ENCODE data around the gene KDM4C. TPM values are rescaled to one million over a fixed set of nuclear protein-coding genes. Genes with fewer than 3 reads are reported as not detected.

Gene KDM4C
- total and polyA plus RNA-seq, 2 donors = 20.3 to 36.2 TPM

GRCh38 chr9:7147121-7148090, 389.6 kb downstream of the KDM4C start:
- peaks cover 8 to 12% of the 10 kb centered on the region in 2 donors for H3K36me3 ChIP-seq (ENCODE audit: control insufficient read depth in 2 of 2, insufficient read depth in 2 of 2, low read length in 1 of 2)
- 90% methylated on average over 14 of the region's 14 CpGs for WGBS
- no peaks in the 10 kb centered on the region for H3K27me3 ChIP-seq (ENCODE audit: control insufficient read depth in 2 of 2, insufficient read depth in 1 of 2, low read length in 1 of 2)
- H3K4me1 ChIP-seq (ENCODE audit: control insufficient read depth in 2 of 2, insufficient read depth in 2 of 2, low read length in 2 of 2) = peaks cover 0 to 15% of the 10 kb centered on the region in 2 donors
- no peak overlapping the region for H3K27ac ChIP-seq (ENCODE audit: low read depth in 1 of 2, low read length in 1 of 2)
- H3K4me3 ChIP-seq (ENCODE audit: low read length in 2 of 2) = no peak overlapping the region
- DNase-seq (ENCODE audit: low read depth in 6 of 9, low spot score in 9 of 9) = no peak
- peaks cover 0 to 5% of the 10 kb centered on the region in 2 donors for H3K9me3 ChIP-seq (ENCODE audit: control insufficient read depth in 2 of 2, insufficient read depth in 1 of 2, low read length in 1 of 2)

- no peak overlapping the region for H3K4me3 ChIP-seq (ENCODE audit: low read length in 2 of 2)
- 98% methylated on average over 7 of the region's 7 CpGs for WGBS
- peaks cover 0 to 5% of the 10 kb centered on the region in 2 donors for H3K9me3 ChIP-seq (ENCODE audit: control insufficient read depth in 2 of 2, insufficient read depth in 1 of 2, low read length in 1 of 2)
- H3K27me3 ChIP-seq (ENCODE audit: control insufficient read depth in 2 of 2, insufficient read depth in 1 of 2, low read length in 1 of 2) = no peaks in the 10 kb centered on the region
- DNase-seq (ENCODE audit: low read depth in 6 of 9, low spot score in 9 of 9) = no peak
- H3K36me3 ChIP-seq (ENCODE audit: control insufficient read depth in 2 of 2, insufficient read depth in 2 of 2, low read length in 1 of 2) = peaks cover 8 to 12% of the 10 kb centered on the region in 2 donors
- peaks cover 0 to 15% of the 10 kb centered on the region in 2 donors for H3K4me1 ChIP-seq (ENCODE audit: control insufficient read depth in 2 of 2, insufficient read depth in 2 of 2, low read length in 2 of 2)
- H3K27ac ChIP-seq (ENCODE audit: low read depth in 1 of 2, low read length in 1 of 2) = no peak overlapping the region
These were observed 390.5 kb downstream of the KDM4C start for GRCh38 chr9:7148243-7148765.

- no peak overlapping the region for H3K27ac ChIP-seq (ENCODE audit: low read depth in 1 of 2, low read length in 1 of 2)
- H3K9me3 ChIP-seq (ENCODE audit: control insufficient read depth in 2 of 2, insufficient read depth in 1 of 2, low read length in 1 of 2) = peaks cover 0 to 5% of the 10 kb centered on the region in 2 donors
- DNase-seq (ENCODE audit: low read depth in 6 of 9, low spot score in 9 of 9) = no peak
- H3K27me3 ChIP-seq (ENCODE audit: control insufficient read depth in 2 of 2, insufficient read depth in 1 of 2, low read length in 1 of 2) = no peaks in the 10 kb centered on the region
- peaks cover 0 to 15% of the 10 kb centered on the region in 2 donors for H3K4me1 ChIP-seq (ENCODE audit: control insufficient read depth in 2 of 2, insufficient read depth in 2 of 2, low read length in 2 of 2)
- peaks cover 8 to 12% of the 10 kb centered on the region in 2 donors for H3K36me3 ChIP-seq (ENCODE audit: control insufficient read depth in 2 of 2, insufficient read depth in 2 of 2, low read length in 1 of 2)
- 98% methylated on average over 13 of the region's 13 CpGs for WGBS
- H3K4me3 ChIP-seq (ENCODE audit: low read length in 2 of 2) = no peak overlapping the region
These were observed 391.5 kb downstream of the KDM4C start for GRCh38 chr9:7149258-7149657.

GRCh38 chr9:7150153-7150890, 392.5 kb downstream of the KDM4C start:
- Histone ChIP-seq H3K9me3 (ENCODE audit: control insufficient read depth in 2 of 2, insufficient read depth in 1 of 2, low read length in 1 of 2) (peaks cover 0 to 5% of the 10 kb centered on the region in 2 donors), H3K27me3 (ENCODE audit: control insufficient read depth in 2 of 2, insufficient read depth in 1 of 2, low read length in 1 of 2) (no peaks in the 10 kb centered on the region), H3K4me1 (ENCODE audit: control insufficient read depth in 2 of 2, insufficient read depth in 2 of 2, low read length in 2 of 2) (peaks cover 0 to 8% of the 10 kb centered on the region in 2 donors), H3K27ac (ENCODE audit: low read depth in 1 of 2, low read length in 1 of 2) (no peak overlapping the region), H3K4me3 (ENCODE audit: low read length in 2 of 2) (no peak overlapping the region), H3K36me3 (ENCODE audit: control insufficient read depth in 2 of 2, insufficient read depth in 2 of 2, low read length in 1 of 2) (peaks cover 8 to 11% of the 10 kb centered on the region in 2 donors)
- 47% methylated on average over 8 of the region's 8 CpGs for WGBS
- peak in 1 of 9 donors; percentile 14 for DNase-seq (ENCODE audit: low read depth in 6 of 9, low spot score in 9 of 9)

GRCh38 chr9:7153134-7153533, 395.4 kb downstream of the KDM4C start:
- 98% methylated on average over 4 of the region's 4 CpGs for WGBS
- H3K36me3 ChIP-seq (ENCODE audit: control insufficient read depth in 2 of 2, insufficient read depth in 2 of 2, low read length in 1 of 2) = peaks cover 3 to 5% of the 10 kb centered on the region in 2 donors
- no peak for DNase-seq (ENCODE audit: low read depth in 6 of 9, low spot score in 9 of 9)
- peaks cover 0 to 8% of the 10 kb centered on the region in 2 donors for H3K4me1 ChIP-seq (ENCODE audit: control insufficient read depth in 2 of 2, insufficient read depth in 2 of 2, low read length in 2 of 2)
- no peak overlapping the region for H3K27ac ChIP-seq (ENCODE audit: low read depth in 1 of 2, low read length in 1 of 2)
- H3K9me3 ChIP-seq (ENCODE audit: control insufficient read depth in 2 of 2, insufficient read depth in 1 of 2, low read length in 1 of 2) = peaks cover 0 to 4% of the 10 kb centered on the region in 2 donors
- no peaks in the 10 kb centered on the region for H3K27me3 ChIP-seq (ENCODE audit: control insufficient read depth in 2 of 2, insufficient read depth in 1 of 2, low read length in 1 of 2)
- H3K4me3 ChIP-seq (ENCODE audit: low read length in 2 of 2) = no peak overlapping the region

GRCh38 chr9:7153566-7153965, 395.8 kb downstream of the KDM4C start:
- 97% methylated on average over 1 of the region's 1 CpG for WGBS

GRCh38 chr9:7154003-7154619, 396.3 kb downstream of the KDM4C start:
- Histone ChIP-seq H3K4me3 (ENCODE audit: low read length in 2 of 2) (no peak overlapping the region), H3K27me3 (ENCODE audit: control insufficient read depth in 2 of 2, insufficient read depth in 1 of 2, low read length in 1 of 2) (no peaks in the 10 kb centered on the region), H3K9me3 (ENCODE audit: control insufficient read depth in 2 of 2, insufficient read depth in 1 of 2, low read length in 1 of 2) (no peaks in the 10 kb centered on the region), H3K27ac (ENCODE audit: low read depth in 1 of 2, low read length in 1 of 2) (no peak overlapping the region), H3K4me1 (ENCODE audit: control insufficient read depth in 2 of 2, insufficient read depth in 2 of 2, low read length in 2 of 2) (peaks cover 0 to 8% of the 10 kb centered on the region in 2 donors), H3K36me3 (ENCODE audit: control insufficient read depth in 2 of 2, insufficient read depth in 2 of 2, low read length in 1 of 2) (no peaks in the 10 kb centered on the region)
- DNase-seq (ENCODE audit: low read depth in 6 of 9, low spot score in 9 of 9) = no peak
- WGBS = 98% methylated on average over 9 of the region's 9 CpGs

More at GRCh38 chr9:7153566-7153965, 395.8 kb downstream of the KDM4C start:
- Histone ChIP-seq H3K9me3 (ENCODE audit: control insufficient read depth in 2 of 2, insufficient read depth in 1 of 2, low read length in 1 of 2) (peaks cover 0 to under 1% of the 10 kb centered on the region in 2 donors), H3K4me1 (ENCODE audit: control insufficient read depth in 2 of 2, insufficient read depth in 2 of 2, low read length in 2 of 2) (peaks cover 0 to 8% of the 10 kb centered on the region in 2 donors), H3K27ac (ENCODE audit: low read depth in 1 of 2, low read length in 1 of 2) (no peak overlapping the region), H3K36me3 (ENCODE audit: control insufficient read depth in 2 of 2, insufficient read depth in 2 of 2, low read length in 1 of 2) (peaks cover 0 to under 1% of the 10 kb centered on the region in 2 donors), H3K27me3 (ENCODE audit: control insufficient read depth in 2 of 2, insufficient read depth in 1 of 2, low read length in 1 of 2) (no peaks in the 10 kb centered on the region), H3K4me3 (ENCODE audit: low read length in 2 of 2) (no peak overlapping the region)
- no peak for DNase-seq (ENCODE audit: low read depth in 6 of 9, low spot score in 9 of 9)

GRCh38 chr9:7154650-7155049, 396.9 kb downstream of the KDM4C start:
- DNase-seq (ENCODE audit: low read depth in 6 of 9, low spot score in 9 of 9) = no peak
- WGBS = 96% methylated on average over 4 of the region's 4 CpGs
- no peak overlapping the region for H3K4me3 ChIP-seq (ENCODE audit: low read length in 2 of 2)

More at GRCh38 chr9:7154650-7155049, 396.9 kb downstream of the KDM4C start:
- H3K27ac ChIP-seq (ENCODE audit: low read depth in 1 of 2, low read length in 1 of 2) = no peak overlapping the region
- peaks cover 0 to 8% of the 10 kb centered on the region in 2 donors for H3K4me1 ChIP-seq (ENCODE audit: control insufficient read depth in 2 of 2, insufficient read depth in 2 of 2, low read length in 2 of 2)
- no peaks in the 10 kb centered on the region for H3K36me3 ChIP-seq (ENCODE audit: control insufficient read depth in 2 of 2, insufficient read depth in 2 of 2, low read length in 1 of 2)
- no peaks in the 10 kb centered on the region for H3K9me3 ChIP-seq (ENCODE audit: control insufficient read depth in 2 of 2, insufficient read depth in 1 of 2, low read length in 1 of 2)
- no peaks in the 10 kb centered on the region for H3K27me3 ChIP-seq (ENCODE audit: control insufficient read depth in 2 of 2, insufficient read depth in 1 of 2, low read length in 1 of 2)
